GM12872 (cell line): ENCODE measurements around the gene ACP4.

Experiments
- CTCF ChIP-seq: IDR thresholded peaks from 3 replicates; pipeline ENCODE4 v1.5.1; 2011; ENCODE audit warnings: low read depth, mild to moderate bottlenecking, low read length, moderate library complexity; ENCODE audit not compliant: insufficient read depth

ACP4 gene

GRCh38 chr19:50777830-50778303 lies 12.3 kb upstream of the ACP4 start:
- no peak for TF ChIP-seq CTCF

GRCh38 chr19:50778906-50779430 lies 11.2 kb upstream of the ACP4 start:
- TF ChIP-seq CTCF = no peak

DNA sequence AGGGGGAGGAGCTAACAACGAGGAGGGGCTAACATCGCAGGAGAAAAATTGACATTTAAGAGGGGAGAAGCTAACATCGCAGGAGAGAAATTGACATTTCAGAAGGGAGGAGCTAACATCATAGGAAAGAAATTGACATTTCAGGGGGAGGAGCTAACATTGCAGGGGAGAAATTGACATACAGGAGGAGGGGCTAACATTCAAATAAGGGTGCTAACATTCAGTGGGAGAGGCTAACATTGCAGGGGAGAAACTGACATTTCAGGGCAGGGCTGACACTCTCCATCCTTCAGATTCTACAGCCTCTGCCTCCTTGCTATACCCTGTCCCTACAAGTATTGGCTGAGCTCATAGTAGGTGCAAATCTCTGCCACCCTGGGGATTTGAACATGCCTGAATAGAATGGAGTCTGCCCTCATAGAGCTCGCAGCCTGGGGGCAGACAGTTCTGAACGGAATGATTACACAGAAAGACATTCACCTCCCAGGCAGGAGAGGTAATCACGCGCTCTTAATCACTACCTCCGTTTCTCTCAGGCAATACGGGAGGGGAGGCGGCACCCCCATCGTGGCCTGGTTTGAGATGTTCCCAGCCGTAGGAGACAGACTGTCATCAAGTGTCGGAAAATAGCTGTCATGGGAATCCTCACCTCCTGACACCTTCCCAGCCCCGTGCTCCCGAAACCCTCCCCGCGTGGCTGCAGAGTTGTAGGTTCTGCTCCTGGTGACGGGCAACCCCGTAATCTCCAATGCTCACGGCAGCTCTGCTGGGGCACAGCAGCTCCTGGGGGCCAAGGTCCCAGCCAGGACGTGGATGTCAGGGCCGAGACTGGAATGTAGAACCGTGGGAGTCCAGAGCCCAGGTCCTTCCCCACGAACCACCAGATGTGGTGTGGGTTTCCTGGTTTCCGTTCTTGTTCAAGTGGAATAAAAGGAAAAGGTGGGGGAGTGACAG lies 10.4 kb upstream of the ACP4 start:
- no peak for TF ChIP-seq CTCF

- no peak for TF ChIP-seq CTCF
These were observed 9.3 kb upstream of the ACP4 start for GRCh38 chr19:50780753-50781435.

DNA sequence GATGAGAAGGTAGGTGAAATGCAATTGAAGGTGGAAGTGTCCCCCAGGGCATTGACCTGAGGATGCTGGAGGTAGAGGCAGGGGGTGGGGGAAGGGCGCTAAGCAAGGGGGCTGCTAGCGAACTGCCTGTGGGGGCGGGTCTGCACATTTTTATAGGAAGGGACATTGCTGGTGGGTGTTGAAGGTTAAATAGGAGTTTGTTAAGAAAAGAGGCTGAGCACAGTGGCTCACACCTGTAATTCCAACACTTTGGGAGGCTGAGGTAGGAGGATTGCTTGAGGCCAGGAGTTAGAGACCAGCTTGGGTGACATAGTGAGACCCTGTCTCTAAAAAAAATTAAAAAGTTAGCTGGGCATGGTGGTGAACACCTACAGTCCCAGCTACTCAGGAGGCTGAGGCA lies 5.5 kb upstream of the ACP4 start:
- TF ChIP-seq CTCF = no peak

DNA sequence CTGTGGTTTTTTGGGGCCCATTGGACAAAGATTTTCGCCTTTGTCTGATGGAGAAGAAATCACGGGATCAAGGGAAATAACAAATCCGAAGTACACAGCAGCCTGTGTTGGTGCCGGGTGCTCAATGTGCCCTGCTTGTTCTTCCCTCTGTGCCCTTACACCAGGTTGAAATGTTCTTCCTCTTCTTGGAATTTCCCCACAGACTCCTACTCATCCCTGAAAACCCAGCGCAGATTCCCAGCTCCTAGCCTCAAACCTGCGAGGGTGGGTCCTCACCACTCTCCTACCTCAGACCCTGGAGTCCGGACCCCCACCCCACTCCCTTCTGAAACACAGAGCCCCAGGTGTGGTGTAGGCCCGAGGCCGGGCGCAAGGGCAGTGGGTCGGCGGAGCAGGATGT lies 4.9 kb upstream of the ACP4 start:
- TF ChIP-seq CTCF = no peak

GRCh38 chr19:50790922-50791467 lies 780 bp downstream of the ACP4 start:
- no peak for TF ChIP-seq CTCF
